ENCODE measurements around the gene MTSS2.

The MTSS2 gene

DNA sequence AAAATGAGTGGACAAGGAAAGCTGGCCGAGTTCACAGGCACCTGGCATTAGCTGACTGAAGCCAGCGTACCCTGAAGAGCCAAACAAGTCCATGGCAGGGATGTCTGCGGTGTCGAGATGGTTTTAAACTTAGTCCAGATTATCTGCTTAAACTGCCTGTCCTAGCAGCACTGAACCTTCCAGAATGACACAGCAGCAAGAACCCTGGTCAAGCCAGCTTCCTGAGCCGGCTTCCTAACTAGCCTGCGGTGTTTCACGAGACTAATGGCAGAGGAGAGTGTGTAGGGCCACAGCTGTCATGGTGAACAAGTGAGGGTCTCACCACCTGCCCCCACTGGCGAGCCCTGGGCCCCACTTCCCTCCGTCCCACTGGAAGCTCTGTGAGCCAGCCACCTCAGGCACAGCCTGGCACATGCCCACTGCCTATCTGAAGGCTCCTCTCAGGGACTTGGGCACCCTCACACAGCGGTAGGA is 28.8 kb upstream of the MTSS2 start:
- no peak for DNase-seq

GRCh38 chr16:70713824-70714223 is 28.0 kb upstream of the MTSS2 start:
- no peak for DNase-seq

DNA sequence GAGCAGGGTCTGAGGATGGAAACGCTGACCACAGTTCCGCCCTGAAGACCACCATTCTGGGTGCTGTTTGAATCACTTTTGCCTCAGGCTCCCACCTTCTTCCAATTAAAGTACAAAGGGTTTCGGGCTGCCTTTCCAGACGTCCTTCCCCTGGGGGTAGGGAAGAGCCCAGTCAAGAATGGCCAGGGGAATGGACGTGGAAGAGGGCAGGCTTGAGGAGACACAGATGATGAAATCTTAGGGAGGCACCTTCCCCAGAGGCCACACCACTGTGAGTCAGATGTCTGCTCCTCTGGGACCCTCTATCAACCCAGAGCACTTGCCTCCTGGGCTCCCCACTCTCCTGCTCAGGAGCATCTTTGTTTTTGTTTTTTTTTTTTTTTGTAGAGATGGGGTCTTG is 27.5 kb upstream of the MTSS2 start:
- no peak for DNase-seq

GRCh38 chr16:70712942-70713341 is 27.1 kb upstream of the MTSS2 start:
- DNase-seq, result no peak

- no peak for DNase-seq
Measured at GRCh38 chr16:70712359-70712758, 26.5 kb upstream of the MTSS2 start.

DNA sequence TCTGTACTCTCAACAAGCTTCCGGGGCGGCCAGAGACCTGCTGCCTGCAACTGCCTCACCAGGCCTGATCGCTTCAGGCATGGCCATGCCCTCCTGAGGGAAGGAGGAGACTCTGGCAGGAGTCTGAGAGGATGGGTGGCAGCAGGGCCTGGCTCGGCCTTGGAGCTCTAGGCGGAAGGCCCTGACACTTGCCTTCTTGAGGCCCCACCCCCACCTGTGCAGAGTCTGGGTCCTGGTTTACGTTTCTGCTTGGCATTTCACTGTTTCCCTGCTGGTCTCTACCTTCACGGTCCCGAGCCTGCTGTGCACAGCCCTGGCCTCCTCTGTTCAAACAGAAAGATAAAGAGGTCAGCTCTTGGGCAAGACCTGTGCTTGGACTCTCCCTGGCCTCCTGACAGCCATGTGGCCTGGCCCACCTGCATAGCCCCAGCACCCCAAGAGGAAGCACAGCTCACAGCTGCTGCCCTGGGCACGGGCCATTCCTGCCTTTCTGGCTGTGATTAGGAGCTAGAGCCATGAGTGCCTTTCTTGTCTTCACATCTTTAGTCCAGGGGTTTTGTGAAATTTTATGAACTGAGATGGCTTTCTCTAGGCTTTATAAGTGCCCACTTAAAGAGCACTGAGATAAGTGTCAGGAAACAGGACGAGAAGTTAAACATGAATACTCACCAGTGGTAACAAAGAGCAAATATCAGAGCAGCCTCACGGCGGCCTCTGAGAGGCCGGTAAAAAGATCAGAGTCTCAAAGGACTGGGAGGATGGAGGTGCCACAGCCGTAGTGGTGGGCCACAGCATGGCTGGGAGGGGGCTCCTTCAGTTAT is 25.6 kb upstream of the MTSS2 start:
- no peak for DNase-seq

DNA sequence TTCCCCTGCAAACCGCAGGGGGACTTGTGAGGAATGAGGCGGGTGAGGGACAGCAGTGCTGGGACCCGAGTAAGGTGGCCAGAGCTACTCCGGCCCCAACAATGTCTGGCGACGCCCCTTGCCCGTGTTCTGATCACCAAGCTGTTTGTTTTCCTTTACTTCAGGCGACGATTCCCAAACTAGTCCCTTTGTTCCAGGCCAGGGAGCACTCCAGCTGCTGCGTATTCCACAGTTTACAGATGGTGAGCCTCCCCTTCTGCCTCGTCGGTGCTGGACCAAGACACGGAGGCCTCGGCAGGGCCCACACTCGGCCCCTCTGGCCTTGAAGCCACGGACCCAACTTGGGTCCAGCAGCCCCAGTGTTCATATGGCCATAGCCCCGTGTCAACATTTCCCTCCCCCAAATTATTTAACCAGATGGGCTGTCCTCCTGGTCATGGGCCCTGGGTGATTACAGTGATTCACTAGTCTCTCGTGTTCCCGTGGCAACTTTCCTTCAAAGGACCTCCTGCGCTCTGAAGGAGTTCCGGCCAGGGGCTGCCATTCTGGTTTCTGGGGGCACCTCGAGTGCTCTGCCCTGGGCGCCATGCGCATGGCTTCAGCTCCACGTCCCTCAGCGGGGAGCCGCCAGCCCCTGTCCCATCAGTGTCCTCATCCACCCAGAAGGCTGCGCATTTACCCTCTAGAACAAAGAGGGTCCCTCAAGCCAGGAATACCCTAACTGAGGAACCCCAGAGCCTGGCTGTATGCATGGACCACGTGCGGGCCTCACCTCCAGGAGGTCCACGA is 24.8 kb upstream of the MTSS2 start:
- no peak for DNase-seq

GRCh38 chr16:70709942-70710341 is 24.1 kb upstream of the MTSS2 start:
- no peak for DNase-seq

DNA sequence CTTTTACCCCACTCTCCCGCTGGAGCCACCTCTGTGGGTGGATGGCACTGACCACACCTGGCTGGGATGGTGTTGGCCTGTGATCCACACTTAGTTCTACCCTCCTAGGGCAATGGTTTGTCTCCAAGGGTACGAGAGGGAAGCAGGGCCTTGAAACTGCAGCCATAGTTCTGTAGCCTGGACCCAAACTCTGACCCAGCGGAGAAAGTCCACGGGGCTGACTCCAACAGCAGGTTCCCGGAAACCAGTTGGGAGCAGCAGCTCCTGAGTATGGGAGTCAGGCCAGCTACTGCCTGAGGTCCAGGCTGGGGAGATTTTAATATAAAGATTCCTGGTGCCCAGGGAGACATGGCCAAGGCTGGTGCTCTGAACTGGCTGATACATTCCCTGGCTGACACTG is 23.6 kb upstream of the MTSS2 start:
- no peak for DNase-seq

- no peak for DNase-seq
Measured at GRCh38 chr16:70708366-70709246, 22.8 kb upstream of the MTSS2 start.

DNA sequence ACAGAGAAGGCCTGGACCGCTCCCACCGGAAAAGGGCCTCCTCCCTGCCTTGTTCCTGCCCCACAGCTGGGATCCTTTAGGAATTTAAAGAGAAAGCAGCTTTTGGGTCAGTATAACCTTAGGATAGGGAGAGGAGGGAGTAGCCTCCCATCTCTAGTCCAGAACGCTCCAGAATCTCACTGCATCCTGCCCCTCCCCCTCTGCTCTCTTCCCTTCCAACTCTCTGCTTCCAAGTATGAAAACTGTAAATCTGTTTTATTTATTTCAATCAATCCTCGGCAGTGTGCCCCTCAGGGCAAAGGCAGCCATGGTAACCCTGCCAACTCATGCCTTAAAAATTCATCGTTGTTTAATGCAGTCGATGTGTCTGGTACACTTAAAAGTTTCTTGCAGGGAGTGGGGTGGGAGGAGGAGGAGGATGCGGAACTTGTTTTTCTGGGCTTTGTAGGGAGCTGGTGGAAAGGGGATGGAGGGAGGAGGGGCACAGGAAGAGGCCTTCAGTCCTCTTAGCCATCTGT is 21.2 kb upstream of the MTSS2 start:
- no peak for DNase-seq

DNA sequence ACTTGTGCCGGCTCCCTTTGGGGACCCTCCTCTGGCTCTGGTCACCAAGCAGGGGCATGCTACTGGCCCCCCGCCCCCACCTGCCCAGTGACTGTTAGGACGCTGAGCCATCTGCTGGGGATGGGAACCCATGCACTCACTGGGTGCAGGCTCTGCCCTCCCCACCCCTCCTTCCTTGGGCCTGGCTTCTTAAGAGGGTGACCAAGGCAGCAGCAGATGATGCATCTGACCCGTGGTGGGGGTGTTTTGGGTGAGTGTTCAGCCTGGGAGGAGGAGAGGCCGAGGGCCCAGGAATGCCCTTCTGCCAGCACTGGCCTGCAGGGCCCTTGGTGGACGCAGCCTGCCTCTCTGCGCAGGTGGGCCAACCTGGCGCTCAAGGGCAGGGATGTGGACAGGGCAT is 19.2 kb upstream of the MTSS2 start:
- DNase-seq, result no peak

GRCh38 chr16:70704586-70704985 is 18.7 kb upstream of the MTSS2 start:
- DNase-seq, result no peak

GRCh38 chr16:70703835-70704381 is 18.1 kb upstream of the MTSS2 start:
- DNase-seq, result no peak

DNA sequence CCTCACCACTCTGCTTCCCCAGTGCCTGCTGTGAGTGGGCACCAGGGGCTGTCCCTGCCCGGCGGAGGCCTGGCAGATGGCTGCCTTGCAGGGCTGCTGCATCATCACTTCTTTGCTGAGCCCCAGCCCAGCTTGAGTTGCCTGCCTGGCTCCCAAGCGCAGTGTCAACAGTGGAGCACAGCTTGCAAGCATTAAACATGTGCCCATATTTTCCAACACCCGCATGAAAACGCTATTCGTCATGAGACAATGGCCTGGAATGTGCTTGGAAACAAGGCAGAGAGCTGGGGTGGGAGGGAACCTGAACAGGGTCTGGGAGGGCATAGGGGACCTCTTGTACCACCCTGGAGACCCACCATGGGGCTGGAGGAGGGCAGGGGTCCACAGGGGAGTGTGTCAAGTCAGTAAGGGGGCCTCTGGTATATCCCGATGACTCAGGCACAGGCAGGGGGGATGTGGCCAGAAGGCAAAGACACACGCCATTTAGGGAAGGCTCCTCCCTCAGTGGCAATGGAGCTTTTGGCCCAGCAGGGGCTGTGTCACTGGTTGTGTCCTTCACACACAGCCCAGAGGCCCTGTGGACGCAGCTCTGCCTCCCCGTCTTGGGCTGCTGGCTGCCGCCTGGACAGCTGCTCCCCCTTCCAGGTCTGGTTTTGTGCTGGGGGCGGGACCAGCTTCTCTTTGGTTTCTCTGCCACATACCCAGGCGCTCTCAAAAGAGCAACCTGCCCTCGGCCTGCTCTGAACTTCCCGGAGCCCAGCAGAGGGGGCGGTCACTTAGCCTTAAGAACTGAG is 17.4 kb upstream of the MTSS2 start:
- no peak for DNase-seq

DNA sequence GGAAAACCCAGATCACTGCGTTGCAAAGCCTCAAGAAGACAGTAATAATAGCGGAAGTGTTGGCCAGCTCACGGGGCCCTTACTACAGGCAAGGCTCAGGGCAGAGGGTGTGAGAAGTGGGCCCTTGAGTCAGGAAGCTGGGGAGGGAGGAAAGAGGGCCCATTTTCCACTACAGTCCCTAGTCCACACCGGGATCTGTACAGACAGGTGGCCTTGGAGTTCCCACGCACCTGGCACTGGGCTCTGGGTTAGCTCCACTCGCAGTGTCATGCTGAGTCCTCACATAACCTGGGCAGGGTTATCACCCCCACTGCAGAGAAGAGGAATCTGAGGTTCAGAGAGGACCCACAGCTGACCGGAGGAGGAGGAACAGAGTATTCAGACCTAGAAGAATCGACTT is 16.8 kb upstream of the MTSS2 start:
- DNase-seq, result no peak

- DNase-seq, result no peak
Measured at GRCh38 chr16:70701998-70702397, 16.1 kb upstream of the MTSS2 start.

GRCh38 chr16:70701596-70701995 is 15.7 kb upstream of the MTSS2 start:
- no peak for DNase-seq

GRCh38 chr16:70701036-70701435 is 15.2 kb upstream of the MTSS2 start:
- DNase-seq, result no peak

- no peak for DNase-seq
Measured at GRCh38 chr16:70700101-70701020, 14.5 kb upstream of the MTSS2 start.

DNA sequence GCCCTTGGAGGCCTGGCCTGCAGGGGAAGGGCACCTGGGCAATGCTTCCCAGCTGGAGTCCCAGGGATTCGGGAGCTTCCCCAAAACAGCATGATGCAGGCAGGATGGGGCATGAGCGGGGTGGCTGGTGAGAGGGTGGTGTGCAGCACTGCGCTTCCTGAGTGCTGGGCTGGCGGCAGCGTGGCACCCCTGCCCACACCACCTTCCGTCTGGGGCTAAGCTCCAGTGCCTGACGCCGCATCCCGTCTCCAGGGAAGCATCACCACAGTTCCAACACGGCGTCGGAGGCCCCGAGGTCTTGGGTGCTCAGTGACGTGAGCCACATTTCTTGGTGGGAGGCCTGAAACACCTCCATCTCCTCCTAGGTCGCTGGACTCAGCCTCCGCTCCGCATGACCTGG is 13.8 kb upstream of the MTSS2 start:
- no peak for DNase-seq

Measured in activated CD4-positive, CD25-positive, alpha-beta regulatory T cell (primary cell).